NCI-H774 (cell line): ENCODE measurements around the gene TMEM170A.
"Not testable (repeated sequence)": the region's sequence is repeated elsewhere in the genome, so short reads cannot be mapped to it uniquely, and the experiment has no call there.

ENCODE experiments used
- DNase-seq: peaks from one replicate; lab custom pipeline; 2025; lab: John Stamatoyannopoulos, UW

Gene TMEM170A

DNA sequence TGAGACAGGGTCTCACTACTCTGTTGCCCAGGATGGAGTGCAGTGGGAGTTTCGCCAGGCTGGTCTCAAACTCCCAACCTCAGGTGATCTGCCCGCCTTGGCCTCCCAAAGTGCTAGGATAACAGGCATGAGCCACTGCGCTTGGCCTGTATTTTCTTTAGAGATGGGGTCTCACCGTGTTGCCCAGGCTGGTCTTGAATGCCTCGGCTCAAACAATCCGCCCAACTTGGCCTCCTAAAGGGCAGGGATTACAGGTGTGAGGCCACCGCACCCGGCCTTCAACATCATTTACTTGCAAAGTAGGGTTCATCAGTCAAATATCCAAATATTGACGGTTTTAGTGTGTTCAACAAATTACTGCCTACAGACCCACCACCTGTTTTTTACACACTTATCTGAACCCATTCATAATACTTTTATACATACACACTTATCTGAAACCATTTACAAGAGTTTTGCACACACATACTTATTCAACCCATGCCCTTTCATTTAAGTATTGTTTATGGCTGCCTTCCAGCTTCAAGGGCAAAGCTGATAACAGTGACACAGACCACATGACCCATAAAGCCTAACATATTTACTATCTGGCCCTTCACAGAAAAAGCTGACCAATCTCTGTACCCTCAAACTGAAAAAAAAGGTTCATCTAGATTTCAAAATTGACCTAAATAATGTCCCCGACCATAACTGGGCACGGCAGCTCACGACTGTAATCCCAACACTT, 11.9 kb downstream of the TMEM170A start:
- no peak for DNase-seq

DNA sequence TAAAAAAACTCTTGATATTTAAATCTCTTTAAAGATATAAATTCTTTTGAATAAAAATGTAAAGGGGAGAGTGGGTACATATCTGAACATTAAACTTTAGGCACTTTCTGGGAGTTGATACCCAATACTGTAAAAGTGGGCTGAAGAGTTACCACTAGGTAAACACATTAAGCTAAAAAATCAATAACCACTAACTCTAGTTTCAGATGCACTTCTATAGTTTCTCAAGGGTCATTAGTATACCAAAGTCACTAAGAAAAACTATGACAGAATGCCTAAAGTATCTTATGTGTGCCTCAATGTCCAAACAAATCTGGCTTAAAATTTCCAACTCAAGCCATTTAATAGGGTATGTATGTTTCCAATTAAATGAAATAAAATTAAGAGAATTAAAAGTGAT, 18.1 kb downstream of the TMEM170A start:
- no peak for DNase-seq

DNA sequence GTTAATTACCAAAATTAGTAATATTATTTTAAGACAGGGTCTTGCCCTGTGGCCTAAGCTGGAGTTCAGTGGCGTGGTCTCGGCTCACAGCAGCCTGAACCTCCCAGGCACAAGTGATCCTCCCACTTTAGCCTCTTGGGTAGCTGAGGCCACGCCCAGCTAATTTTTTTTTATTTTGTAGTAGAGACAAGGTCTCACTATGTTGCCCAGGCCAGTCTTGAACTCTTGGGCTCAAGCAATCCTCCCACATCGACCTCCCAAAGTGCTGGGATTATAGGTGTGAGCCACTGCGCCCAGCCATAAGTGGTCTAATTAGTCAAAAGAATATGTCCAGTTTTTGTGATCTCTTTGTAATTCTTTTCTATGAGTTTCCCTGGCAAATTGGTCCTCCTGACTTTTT, 19.2 kb downstream of the TMEM170A start:
- DNase-seq, result no peak

DNA sequence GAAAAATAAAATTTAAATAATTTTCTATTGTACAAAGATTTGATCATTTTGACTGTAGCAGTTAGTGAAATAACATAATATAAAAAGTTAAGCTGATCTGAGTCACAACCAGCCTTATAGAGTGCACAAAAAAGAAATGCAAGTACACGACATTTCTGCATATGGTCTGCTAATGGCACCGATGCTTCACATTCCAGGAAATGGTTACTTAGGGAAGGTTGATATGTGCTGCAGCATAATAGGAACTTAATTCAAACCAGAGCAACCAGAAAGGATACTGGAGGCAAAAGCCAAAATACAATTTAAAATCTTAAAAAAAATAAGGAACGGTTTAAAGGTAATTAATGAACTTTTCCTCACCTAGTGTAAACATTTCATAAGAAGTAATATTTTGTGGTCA, 21.2 kb downstream of the TMEM170A start:
- DNase-seq, result no peak

DNA sequence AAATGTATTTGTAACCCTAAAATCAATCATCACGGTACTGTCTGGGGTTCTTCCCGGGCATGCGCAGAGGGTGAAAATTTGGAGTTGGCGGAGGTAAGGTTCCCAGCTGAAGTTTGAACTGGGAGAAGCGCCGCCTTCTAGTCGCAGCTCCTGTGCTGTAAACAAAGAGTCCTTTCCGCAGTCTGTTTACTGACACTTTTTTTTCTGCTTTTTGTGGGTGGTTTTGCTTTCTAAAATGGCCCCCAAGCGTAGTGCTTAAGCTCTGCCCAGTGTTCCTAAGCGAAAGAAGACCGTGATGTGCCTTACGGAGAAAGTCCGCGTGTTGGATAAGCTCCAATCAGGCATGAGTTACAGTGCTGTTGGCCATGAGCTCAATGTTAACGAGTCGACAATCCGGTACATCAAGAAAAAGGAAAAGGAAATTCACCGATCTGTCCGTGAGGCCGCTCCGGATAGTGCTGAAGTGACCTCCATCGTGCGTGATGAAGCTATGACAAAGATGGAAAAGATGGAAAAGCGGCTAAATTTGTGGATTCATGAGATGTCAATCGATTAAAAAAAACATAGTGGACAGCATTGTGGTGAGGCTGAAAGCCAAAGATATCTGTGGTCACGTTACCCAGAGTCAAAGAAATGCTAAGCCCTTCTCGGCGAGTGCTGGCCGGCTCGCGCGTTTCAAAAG, 30.6 kb downstream of the TMEM170A start:
- DNase-seq, result peak; percentile 67

DNA sequence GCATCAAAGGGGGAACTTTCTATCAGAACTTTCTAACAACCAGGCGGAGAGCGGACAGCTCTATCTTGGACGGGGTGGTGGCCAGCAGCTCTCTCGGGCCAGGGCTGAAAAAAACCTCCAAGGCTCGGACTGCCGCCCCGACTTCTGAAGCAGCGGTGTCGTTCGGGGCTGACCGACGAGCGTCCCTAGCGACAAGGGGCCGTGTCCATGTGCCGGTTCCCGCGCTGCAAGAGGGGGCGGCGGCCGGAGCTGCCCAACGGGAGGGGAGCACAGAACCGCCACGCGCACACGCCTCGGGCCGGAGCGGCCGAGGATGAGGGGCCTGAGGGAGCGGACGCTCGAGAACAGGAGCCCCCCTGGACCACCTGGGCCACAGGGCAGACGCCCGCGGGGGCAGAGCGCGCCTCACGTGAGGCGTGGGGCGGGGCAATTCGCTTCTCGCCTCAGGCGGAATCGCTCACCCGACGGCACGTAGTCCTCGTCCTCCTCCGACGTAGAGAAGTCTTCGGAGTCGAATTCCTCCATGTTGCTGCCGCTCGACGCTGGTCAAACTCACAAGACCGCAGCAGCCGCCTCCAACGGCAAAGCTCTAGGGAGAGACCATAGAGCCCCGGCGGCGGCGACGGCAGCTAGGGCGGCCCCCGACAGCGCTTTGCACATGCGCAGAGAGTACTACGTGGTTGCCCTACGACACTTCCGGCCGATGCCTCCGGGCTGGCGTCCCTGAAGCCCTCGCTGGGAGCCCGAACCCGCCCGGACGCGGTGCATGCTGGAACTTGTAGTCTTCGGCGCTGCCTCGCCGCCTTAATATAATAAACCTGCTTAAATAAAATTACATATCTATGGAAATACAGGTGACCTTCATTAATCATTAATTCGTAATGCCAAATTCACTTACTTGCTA, 31.4 kb downstream of the TMEM170A start, which contains the start of gene CFDP1:
CFDP1 (minus strand) TSS at position 676 of the 904 bp plus-strand sequence; CDS start at position 525, 151 bp downstream.
- DNase-seq, result peak; percentile 78

DNA sequence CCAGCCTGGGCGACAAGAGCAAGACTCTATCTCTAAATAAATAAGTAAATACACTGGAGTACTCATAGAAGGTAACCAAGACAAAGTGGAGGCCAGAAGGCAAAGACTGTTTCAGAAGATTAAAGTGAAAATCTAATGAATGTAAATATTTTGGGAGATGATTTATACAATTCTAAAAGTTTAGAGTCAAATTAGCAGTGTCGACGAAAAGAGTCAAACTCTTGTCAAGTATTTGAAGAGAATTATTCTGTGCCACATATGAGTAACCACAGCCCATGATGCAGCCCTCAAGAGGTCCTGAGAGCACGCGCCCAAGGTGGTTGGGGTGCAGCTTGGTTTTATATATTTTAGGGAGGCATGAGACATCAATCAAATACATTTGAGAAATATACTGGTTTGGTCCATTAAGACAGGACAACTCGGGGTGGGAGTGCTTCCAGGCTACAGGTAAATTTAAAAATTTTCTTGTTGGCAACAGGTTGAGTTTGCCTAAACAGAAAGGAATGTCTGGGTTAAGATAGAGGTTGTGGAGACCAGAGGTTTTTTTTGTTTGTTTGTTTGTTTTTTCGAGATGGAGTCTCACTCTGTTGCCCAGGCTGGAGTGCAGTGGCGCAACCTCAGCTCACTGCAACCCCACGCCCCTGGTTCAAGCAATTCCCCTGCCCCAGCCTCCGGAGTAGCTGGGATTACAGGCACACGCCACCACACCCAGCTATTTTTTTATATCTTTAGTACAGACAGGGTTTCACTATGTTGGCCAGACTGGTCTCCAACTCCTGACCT, 34.7 kb downstream of the TMEM170A start:
- DNase-seq, result no peak

DNA sequence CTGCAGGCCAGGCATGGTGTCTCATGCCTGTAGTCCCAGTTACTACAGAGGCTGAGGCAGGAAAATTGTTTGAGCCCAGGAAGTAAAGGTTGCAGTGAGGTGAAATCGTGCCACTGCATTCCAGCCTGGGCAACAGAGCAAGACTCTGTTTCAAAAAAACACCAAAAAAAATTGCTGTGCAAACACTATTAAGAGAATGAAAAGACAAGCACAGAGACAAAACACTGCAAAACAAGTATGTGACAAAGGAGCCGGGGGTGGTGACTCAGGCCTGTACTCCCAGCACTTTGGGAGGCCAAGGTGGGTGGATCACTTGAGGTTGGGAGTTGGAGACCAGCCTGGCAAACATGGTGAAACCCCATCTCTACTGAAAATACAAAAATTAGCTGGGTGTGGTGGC, 38.0 kb downstream of the TMEM170A start:
- DNase-seq, result not testable (repeated sequence)

DNA sequence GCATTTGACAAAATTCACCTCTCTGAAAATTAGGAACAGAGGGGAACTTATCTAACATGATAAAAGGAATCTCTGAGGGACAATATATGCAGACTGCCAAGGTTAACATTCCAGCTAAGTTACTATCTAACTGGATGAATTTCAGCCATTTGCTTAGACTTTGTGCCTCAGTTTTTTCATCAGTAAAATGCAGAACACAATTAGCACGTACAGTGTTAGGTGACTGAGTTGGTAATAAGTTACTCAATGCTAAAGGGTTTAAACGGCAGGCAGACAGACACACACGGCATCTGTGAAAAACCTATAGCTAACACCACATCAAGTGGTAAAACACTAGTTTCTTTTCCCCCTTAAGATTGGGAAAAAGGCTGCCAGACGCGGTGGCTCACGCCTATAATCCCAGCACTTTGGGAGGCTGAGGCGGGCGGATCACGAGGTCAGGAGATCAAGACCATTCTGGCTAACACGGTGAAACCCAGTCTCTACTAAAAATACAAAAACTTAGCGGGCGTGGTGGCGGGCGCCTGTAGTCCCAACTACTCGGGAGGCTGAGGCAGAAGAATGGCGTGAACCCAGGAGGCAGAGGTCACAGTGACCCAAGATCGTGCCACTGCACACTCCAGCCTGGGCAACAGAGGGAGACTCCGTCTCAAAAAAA, 40.3 kb downstream of the TMEM170A start:
- DNase-seq, result not testable (repeated sequence)

DNA sequence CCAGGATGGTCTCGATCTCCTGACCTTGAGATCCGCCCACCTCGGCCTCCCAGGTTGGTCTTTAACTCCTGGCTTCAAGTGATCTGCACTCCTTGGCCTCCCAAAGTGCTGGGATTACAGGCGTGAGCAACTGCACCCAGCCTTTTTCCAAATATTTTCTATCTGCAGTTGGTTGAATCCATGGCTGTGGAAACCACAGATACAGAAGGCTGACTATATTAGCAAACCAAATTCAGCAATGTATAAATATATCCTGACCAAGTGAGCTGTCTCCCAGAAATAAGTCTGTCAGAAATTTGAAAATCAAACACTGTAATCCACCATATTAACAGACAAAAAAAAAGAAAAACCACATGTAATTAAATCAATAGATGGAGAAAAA, 40.8 kb downstream of the TMEM170A start:
- no peak for DNase-seq

DNA sequence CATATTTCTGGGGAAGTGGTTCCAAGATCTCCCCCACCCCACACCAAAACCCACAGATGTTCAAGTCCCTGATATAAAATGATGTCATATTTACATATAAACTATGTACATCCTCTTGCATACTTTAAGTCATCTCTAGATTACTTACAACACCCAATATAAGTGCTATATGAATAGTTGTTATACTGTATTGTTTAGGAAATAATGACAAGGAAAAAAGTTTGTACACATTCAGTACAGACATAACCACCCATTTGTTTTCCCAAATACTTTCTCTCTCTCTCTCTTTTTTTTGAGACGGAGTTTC, 42.7 kb downstream of the TMEM170A start:
- no peak for DNase-seq

DNA sequence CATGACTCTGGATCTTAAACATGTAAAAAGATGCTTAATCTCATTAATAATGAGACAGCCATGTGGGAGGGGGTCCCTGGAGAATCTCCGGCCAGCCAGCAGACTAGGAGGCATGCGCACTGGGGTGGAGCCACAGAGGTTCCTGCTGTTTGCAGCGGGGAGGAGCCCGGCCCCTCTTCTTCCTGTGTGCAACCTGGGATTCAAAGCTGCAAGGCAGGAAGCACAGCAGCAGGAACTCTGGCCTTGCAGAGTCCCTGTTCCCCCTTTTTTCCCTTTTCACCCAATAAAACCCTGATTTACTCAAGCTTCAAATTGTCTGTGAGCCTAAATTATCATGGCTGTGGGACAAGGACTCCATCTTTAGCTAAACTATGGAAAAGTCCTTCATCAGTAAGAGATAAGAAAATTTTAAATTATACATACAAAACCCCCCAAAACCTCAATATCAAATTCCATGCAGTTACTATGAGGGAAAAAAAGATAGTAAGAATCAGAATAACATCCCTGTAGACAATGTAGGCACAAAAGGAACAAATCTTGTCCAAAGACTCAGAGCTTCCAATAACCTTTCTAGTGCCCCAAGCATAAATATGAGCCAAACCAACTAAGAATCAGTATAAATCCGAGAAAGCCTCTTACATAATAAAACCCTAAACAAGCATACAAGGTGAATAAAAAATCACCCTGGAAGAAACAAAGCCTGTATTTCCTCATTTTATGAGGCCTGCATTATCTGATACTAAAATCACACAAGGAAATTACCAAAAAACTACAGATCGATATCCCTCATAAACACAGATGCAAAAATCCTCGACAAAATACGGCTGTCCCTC, 43.3 kb downstream of the TMEM170A start:
- DNase-seq, result no peak

DNA sequence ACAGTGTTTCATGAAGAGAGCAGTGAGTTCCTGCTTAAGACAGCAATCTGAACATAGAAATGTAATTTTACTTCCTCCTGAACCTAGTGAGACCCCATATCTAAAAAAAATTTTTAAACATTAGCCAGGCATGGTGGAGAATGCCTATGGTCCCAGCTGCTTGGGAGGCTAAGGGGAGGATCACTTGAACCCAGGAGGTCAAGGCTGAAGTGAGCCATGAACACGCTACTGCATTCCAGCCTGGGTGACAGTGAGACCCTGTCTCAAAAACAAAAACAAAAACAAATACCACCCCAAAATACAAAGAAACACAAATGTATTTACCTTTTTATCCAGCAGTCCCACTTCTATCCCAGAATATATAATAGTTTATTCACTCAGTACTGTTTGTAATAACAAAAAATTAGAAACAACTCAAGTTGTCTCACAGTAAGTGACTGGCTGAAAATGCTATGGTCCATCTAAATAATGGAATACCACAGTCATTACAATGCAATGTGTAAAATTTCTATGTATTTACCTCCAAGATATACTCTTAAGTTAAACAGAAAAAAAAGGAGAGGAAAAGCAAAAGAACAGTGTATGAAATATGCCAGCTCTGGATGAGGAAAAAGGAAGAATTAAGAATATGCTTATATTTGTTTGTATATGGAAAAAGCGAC, 47.5 kb downstream of the TMEM170A start:
- DNase-seq, result no peak

DNA sequence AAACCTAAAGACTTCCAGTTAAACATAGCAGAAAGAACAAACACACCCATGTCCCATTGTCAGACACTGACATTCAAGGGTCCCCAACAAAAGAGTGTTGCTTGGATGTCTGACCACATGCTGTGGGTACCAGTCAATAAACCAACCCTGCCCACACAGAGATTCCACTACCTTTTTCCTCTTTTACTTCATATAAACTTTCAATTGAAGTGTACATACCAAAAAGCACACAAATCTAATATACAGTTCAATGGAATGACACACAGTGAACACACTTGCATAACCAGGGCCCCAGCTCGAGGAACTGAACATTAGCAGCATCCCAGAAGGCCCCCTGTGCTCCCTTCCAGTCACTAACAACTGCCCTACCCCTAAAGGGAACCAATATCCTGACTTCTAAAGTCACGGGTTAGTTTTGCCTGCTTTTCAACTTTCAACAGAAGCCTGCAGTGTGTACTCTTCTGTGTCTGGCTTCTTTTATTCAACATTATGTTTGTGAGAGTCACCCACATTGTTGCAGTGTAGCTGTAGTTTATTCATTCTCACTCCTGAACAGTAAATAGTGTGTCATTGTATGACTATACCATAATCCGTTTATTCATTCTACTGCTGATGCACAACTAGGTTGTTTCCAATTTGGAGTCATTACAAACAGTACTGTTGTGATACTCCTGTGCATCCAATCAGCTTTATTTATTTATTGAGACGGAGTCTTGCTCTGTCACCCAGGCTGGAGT, 49.2 kb downstream of the TMEM170A start:
- DNase-seq, result no peak

DNA sequence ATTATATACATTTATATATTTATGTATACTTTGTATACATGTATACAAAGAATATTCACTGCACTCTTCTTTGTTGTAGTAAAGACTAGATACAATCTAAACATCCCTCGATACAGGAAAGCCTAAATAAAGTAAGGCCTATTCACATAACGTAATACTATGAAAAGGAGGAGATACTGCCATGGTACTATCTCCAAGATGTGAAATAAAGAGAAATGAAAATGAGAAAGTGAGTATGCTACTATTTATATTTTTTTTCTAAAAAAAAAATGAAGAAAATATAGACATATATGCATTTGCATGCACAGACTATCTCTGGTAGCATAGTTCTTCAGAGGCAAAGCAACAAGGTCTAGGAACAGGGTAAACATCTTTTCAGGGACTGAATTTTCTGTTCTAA, 50.5 kb downstream of the TMEM170A start:
- no peak for DNase-seq

DNA sequence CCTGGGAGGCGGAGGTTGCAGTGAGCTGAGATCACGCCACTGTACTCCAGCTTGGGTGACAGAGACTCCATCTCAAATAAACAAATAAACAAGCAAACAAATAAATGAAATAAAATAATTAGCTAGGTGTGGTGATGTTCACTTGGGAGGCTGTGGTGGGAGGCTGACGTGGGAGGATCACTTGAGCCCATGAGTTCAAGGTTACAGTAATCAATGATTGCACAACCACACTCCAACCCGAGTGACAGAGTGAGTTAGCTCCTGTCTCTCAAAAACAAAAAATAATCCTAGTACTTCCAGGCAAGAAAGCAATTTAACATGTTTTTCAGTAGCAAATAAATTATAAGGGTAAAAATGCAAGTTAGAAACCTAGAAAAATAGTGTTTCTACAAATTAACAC, 57.5 kb downstream of the TMEM170A start:
- no peak for DNase-seq

DNA sequence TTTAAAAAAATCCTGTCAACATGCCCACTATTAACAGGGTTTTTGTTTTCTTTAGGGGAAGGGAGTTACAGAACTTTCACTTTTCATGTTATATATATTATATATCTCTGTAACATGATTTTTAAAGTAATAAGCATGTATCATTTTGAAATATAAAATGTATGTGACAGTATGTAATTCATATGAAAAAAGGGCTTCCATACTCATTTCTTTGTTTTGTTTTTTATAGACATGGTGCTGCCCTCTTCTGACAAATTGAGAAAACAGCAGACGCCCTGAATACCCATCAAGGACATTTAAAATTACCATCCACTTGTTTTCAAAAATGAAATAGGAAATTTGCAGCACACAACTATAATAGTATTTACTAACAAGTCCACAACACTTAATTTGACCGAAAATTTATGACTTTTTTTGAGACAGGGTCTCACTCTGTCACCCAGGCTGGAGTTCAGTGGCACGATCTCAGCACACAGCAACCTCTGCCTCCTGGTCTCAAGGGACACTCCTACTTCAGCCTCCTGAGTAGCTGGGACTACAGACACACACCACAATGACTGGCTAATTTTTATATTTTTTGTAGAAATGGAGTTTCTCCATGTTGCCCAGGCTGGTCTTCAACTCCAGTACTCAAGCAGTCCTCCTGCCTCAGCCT, 61.5 kb downstream of the TMEM170A start:
- no peak for DNase-seq

DNA sequence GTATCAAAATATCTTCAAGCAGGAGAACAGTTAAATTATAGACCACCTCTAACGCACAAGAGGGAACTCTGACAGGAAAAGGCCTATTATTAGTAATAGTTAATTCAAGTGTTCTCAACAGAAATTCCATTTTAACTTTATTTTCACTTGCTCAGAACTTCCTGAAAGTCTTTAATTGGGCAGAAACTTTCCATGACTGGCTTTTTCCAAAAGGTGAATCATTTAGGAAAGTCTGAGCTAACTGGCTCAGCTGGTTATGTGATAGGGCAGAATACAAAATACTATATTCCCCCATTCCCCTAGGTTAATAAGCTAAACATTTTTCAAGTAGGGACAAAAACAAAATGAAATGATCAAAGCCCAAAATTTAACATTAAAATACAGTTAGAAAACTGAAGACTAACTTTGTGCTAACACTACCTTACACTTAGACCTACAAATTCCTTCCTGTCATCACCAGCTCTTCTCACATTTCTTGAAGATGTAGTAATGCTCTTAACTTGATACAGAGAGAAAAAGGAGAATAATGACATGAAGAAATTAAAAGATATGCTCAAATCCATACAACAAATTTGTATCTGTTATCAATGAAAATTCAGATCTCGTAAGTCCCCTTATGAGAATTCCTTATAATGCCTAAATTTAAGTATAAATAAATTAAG, 62.2 kb downstream of the TMEM170A start:
- no peak for DNase-seq
